ENCODE measurements around the gene ABHD17A.
"Not testable (repeated sequence)": the region's sequence is repeated elsewhere in the genome, so short reads cannot be mapped to it uniquely, and the experiment has no call there.

ABHD17A gene

DNA sequence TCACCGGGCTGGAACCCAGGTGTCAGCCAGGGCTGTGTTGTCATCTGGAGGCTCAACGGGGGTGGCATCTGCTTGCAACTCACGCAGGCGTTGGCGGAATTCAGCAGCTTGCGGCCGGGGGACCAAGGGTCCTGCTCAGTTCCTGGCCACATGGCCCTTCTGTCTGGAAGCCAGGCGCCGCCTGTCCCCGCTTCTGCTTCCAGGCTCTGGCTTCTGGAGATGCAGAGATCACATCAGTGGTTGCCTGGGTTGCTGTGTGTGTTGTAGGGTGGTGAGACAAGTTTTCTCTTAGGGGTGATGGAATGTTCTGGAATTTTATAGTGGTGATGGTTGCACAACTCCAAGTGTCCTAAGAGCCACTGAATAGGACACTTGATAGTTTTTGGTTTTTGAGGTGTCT lies 24.9 kb upstream of the ABHD17A start:
- DNase-seq (ENCODE audit: low read depth in 2 of 2) = no peak

DNA sequence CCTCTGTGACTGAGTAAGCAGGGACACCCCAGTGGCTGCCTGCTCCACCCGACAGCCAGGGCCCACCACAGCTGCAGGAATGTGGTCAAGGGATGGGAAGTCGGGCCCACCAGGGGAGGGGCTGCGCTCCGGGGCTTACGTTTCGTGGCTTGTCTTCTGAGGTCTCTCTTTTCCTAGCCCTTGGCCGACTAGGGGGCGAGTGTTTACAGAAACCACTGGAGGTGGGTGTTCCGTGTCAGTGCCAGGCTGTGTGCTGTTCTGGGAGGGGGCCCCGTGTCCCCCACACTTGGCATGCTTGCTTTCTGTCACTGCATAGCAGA lies 24.4 kb upstream of the ABHD17A start:
- no peak for DNase-seq (ENCODE audit: low read depth in 2 of 2)

DNA sequence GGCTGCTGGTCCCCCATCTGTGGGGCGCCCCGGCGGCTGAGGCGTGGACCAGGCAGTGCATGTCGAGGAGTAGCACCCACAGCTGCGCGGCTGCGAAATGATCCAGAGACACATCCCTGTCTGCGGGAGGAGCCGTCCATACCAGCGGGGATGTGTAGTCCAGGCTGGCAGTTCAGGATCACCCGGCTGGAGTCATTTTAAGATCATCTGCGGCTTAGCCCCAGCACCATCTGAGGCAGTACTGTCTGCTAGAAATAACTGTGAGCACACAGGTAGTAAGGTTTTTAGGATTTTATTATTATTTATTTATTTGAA lies 23.0 kb upstream of the ABHD17A start:
- no peak for DNase-seq (ENCODE audit: low read depth in 2 of 2)

DNA sequence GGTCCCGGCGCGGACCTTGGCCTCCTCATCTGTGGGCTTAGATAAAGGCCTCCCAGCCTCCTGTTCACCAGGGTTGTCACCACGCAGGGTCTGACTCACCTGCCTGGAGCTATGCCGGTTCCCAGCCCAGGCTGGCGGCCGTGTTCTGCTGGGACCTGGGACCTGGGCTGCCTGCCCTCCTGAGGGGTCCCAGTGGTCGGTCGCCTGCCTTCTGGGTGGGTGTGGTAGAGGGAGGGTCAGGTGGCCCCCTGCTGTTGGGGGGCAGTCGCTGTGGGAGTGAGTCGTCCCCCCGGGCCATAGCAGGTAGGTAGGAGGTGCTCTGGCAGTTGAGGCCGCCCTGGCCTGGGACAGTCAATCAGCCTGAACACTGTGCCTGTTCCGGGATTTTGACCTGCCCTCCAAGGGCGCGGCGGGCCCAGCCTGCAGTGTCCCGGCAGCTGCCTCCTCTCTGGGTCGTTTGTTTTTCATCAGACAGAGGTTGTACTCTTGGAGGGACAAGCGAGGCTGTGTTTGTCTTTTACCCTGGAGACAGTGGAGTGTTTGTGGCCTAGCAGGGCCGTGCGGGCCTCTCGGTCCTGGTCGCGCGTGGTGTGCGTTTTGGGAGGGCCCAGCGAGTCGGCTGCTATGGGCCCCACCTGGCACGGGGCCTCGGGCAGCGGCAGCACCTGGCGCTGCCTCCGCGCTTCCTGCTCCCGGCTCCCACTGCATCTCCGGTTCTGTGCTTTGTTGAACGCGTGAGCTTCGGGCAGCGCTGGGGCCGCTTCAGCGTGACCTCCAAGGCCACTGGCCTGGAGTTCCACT lies 22.5 kb upstream of the ABHD17A start:
- no peak for DNase-seq (ENCODE audit: low read depth in 2 of 2)

DNA sequence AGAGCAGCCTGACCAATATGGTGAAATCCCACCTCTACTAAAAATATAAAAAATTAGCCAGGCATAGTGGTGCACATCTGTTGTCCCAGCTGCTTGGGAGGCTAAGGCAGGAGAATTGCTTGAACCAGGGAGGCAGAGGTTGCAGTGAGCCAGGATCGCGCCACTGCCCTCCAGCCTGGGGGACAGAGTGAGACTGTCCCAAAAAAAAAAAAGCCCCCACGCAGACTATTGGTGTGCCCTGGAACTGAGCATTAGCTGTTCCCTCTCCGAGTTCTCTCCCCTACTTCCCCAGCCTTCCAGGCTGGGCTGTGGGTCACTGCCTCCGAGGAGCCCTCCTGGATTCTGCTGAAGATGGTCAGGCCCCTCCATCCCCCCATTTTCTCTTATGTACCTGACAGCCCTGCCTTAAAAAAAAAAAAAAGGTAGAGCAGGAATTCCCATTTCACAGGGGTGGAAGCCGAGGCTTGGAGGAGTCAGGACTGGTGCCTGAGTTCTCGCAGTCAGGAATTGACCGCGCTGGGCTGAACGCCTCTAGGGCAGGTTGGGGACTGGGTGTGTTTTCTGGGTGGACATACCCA lies 21.8 kb upstream of the ABHD17A start:
- DNase-seq (ENCODE audit: low read depth in 2 of 2) = no peak

DNA sequence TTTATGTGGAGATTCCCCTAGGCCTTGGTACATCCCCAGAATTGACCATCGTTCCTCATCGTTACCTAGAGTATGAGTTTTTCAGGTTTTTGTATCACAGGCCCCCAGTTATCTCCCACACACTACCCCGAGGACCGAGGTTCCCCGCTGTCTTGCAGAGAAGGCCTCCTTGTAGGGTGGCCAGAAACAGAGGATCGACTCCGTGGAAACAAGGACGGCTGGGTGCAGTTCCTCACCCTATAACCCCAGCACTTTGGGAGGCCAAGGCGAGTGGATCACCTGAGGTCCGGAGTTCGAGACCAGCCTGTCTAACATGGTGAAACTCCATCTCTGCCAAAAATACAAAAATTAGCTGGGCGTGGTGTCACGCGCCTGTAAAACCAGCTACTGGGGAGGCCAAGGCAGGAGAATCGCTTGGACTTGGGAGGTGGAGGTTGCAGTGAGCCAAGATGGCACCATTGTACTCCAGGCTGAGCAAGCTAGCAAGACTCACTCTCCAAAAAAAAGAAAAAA lies 20.6 kb upstream of the ABHD17A start:
- no peak for DNase-seq (ENCODE audit: low read depth in 2 of 2)

DNA sequence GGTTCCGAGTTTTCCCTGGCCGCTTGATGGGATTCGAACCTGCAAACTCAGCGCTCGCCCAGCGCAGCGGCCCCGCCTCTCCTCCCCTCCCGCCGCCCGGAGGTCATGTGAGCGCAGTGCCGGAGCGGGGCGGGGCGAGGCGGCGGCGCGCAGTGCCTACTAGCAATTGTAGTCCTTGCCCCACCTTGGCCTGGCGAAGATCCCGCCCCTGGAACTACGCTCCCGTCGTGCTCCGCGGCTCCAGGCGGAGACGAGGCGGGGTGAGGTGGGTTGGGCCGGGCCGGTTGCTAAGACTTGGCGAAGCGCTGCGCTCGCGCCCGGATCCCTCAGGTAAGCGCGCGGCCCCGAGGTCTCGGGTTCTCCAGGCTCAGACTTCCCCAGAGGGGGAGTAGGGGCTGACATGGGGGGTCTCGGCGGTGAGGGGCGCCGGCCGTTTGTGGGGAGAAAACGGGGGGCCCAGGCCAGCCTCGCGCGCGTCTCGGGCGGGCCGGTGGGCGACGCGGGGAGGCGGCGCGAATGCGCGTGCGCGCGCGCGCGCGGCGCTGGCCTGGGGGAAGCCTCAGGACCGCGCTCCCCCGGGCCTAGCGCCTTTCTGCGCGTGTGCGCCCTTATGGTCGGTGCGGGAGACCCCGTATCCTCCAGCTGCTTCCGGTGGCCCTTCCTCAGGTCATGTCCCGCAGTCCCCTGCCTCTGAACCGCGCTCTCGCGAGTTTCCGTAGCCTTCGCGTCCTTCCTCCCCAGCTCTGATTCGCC lies 20.0 kb upstream of the ABHD17A start, which contains the start of the genes ADAT3 and SCAMP4:
ADAT3 (plus strand) TSS at position 290 of the 753 bp plus-strand sequence. CDS start 6,649 bp downstream, outside the sequence.
SCAMP4 (plus strand) TSS at position 290 of the 753 bp plus-strand sequence. CDS start 9,621 bp downstream, outside the sequence.
- peak; percentile 97 to 98 for DNase-seq (ENCODE audit: low read depth in 2 of 2)

DNA sequence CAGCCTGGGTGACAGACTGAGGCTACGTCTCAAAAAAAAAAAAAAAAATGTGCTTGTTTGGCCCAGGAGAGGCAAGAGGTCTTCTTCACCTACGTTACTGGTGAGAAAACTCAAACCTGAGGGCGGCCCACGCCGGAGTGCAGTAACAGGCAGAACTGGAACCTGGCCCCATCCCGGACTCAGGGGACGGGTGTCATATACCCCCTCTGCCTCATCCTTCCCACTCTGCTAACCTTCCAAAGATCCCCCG lies 19.5 kb upstream of the ABHD17A start:
- no peak for DNase-seq (ENCODE audit: low read depth in 2 of 2)

DNA sequence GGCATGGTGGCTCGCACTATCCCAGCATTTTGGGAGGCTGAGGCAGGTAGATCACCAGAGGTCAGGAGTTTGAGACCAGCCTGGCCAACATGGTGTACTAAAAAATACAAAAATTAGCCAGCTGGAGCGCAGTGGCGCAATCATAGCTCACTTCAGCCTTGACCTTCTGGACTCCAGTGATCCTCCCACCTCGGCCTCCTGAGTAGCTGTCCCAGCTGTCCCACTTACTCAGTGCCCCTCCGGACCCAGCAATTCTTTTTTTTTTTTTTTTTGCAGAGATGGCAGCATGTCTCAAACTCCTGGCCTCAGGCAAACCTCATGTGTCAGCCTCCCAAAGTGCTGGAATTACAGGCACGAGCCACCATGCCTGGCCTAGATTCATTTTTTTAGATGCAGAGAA lies 17.6 kb upstream of the ABHD17A start:
- DNase-seq (ENCODE audit: low read depth in 2 of 2) = no peak

DNA sequence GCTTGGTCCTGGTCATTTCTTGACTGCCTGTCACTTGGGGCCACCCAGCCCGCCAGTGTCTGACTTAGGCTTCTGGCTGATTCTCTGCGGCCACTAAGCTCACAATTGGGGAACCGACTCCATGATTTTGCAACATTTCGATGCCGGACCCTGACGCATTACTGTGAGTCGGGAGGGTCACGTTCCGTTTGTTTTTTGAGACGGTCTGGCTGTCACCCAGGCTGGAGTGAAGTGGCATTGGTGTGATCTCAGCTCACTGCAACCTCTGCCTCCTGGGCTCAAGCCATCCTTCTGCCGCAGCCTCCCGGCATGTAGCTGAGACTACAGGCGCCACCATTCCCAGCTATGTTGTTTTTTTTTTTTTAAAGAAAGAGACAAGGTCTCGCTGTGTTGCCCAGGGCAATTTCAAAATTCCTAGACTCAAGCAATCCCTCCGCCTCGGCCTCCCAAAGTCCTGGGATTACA lies 16.7 kb upstream of the ABHD17A start:
- no peak for DNase-seq (ENCODE audit: low read depth in 2 of 2)

DNA sequence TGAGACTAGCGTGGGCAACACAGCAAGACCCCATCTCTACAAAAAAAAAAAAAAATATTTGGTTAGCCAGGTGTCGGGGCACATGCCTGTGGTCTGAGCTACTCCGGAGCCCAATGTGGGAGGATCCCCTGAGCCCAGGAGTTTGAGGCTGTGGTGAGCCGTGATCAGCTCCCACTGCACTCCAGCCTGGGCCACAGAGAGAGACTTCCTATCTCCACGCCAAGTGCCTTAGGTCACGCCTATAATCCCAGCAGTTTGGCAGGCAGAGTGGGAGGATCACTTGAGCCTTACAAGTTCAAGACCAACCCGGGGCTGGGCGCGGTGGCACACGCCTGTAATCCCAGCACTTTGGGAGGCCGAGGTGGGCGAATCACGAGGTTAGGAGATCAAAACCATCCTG lies 11.2 kb upstream of the ABHD17A start:
- DNase-seq (ENCODE audit: low read depth in 2 of 2) = no peak

DNA sequence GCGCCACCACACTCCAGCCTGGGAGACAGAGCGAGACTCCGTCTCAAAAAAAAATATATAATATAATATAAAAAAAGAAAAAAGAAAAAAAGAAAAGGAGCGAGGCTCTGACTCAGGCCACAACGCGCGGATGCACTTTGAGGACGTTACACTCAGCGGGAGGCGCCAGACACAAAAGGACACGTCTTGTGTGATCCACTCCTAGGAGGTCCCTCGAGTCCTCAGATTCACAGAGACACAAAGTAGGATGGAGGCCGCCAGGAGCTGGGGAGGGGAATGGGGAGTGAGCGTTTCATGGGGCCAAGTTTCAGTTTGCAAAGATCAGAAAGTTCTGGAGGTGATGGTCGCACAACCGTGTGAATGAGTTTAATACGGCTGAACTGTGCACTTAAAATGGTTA lies 8.5 kb upstream of the ABHD17A start:
- DNase-seq (ENCODE audit: low read depth in 2 of 2) = no peak

DNA sequence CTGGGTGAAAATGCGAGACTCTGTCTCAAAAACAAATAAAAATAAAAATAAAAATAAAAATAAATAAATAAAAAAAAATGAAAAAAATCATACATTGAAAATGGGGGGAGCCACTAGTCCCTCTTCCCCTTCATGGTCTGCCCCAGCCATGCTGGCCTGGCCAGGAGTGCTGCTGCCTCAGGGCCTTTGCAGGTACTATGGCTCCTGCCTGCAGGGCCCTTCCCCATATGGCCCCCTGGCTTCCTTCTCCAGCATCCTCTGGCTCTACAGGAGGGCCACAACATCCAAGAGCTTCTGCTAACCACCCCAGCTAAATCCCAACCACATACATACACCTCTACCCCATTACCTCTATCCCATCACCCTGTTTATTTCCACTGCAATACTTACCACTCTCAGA lies 4.6 kb upstream of the ABHD17A start:
- no peak for DNase-seq (ENCODE audit: low read depth in 2 of 2)

DNA sequence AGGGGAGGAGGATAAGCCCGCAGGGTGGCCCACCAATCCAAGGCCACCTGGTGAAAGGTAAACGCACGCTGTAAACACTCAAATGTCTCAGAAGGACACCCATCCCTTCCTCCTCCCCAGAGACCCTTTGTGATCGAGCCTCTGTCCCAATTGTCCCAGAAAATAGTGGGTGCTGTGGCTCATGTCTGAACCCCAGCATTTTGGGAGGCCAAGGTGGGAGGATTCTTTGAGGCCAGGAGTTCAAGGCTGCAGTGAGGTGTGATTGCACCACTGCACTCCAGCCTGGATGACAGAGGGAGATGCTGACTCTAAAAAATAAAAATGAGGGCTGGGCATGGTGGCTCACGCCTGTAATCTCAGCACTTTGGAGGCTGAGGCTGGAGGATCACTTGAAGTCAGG lies 3.1 kb upstream of the ABHD17A start:
- DNase-seq (ENCODE audit: low read depth in 2 of 2) = no peak

DNA sequence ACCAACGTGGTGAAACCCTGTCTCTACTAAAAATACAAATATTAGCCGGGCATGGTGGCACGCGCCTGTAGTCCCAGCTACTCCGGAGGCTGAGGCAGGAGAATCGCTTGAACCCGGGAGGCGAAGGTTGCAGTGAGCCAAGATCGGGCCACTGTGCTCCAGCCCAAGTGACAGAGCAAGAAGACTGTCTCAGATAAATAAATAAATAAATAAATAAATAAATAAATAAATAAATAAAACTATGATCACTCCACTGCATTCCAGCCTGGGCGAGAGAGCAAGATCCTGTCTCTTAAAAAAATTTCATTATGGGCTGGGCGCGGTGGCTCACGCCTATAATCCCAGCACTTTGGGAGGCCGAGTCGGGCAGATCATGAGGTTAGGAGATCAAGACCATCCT lies 1.1 kb upstream of the ABHD17A start:
- DNase-seq (ENCODE audit: low read depth in 2 of 2) = not testable (repeated sequence)

DNA sequence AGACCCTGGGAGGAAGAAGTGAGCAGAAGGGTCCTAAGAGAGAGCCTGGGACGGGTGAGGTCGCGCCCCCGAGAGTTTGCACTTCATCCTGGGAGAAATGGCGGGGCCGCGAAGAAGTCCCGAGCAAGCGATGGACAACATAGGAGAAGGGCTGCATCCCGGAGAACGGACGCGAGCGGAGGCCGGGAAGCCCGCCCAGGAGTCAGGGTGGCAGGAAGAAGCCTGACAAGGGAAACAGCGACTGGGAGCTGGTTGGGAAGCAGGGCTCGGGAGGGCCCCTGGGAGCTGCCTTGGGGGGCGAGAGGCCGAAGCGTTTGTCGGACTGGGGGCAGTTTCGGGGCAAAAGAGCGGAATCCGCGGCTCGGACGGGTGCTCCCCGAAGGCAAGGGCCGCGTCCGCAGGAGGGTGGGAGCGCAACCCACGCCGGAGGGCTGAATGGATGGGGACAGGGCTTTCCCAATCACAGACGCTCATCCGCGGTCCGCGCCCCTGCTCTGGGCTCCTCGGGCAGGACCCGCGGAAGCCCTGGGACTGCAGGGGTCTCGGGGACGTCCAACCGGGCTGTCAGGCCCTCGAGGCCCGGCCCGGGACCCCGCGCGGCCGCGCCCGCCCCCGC lies 469 bp downstream of the ABHD17A start:
- DNase-seq (ENCODE audit: low read depth in 2 of 2) = no peak

DNA sequence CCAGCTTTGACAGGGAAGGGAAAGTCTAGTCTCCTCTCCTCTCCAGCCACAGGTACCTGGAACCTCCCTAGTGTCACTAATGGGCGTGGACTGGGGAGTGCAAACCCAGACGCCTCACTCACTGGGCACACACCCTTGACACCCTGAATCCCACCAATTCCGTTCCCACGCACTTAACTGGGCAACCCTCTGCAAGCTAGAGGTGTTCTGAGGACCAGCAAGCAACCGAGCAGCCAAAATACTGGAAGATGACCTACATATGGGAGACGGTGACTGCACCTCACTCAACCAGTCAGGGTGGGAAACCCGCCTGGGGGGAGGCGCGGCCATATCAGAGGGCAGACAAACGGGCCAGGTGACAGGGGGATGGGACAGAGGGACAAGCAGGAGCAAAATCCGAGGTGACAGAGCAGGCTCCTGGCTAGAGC lies 991 bp downstream of the ABHD17A start:
- DNase-seq (ENCODE audit: low read depth in 2 of 2) = no peak

DNA sequence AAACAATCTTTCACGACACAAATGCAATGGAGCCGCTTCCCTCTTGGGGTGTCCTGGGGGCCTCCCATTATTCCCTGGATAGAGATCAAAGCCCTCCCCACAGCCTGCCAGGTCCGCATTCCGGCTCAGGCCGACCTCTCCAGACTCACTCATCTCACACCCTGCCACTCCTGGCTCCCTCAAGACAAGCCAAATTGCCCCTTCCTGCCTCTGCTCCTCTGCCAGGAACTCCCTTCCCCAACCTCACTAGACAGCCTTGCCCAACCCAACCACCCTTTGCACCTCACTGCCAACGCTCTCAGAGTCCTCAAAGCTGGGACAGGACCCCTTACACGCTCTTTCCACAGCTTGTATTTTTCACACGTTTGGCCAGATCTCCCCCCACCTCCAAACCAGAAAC lies 1.5 kb downstream of the ABHD17A start:
- DNase-seq (ENCODE audit: low read depth in 2 of 2) = no peak

DNA sequence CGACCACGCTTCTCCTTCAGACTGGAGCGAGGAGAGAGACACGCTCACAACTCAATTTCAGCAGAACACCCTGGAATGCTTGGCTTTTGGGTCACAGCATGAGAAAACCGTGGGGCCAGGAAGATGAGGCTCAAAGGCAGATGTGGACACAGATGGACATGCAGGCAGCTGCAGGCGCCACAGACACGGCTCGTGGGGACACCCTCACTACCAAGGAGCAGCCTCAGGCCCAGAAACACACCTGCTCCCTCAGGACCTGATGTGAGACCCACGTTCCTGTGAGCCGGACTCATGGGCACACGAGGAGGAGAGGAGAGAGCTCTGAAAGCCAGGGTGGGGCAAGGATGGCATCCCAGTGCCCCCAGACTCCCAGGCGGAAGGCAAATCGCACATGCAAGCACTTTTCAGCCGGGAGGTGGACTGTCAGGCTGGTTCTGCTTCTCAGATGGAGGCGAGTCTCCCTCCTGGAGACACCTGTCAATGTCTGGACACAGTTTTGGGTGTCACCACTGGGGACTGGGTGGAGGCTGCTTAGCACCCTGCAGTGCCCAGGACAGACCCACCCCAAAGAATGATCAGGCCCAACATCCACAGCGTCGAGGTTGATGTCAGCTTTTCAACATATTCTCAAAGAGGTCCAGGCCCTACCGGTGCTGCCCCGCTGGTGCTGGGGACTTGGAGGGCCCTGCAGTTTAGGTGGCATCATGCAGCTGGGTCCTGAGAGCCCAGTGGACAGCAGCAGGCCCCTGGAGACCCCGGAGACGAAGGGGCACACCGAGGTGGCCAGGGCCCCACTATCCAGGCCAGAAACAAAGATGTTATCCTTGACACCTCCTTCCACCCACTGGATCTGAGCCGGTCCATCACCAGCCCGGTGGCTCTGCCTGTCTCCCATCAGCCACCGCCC lies 2.3 kb downstream of the ABHD17A start:
- no peak for DNase-seq (ENCODE audit: low read depth in 2 of 2)

DNA sequence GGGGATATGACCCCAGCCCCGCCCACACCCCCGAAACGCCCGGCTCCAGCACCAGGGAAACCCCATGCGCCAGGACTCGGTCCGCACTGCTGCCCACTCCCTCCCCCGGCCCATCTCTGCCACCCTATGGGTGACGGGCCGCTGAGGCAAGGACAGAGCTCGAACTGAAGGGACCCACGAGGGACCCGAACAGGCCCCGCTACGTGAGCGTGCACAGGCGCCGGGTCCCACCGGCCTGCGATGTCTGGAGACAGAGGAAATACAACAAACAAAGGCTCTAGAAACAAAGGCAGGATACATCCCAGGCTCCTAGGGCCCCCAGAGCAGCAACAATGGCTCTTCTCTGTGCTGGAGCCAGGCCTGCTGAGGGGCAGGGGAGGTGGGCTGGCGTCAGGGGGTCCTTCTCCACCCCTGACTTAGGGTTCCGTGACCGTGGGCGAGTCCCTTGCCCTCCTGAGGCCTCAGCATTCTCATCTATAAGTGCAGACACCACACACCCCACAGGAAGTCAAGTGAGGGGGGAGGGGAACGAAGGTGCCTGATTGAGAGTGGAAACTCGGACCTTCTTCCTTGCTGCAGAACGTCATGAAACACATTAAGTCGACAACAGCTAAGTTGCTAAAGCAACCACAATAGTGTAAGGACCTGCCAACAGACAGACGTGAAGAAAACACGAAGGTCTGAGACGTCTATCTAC lies 3.1 kb downstream of the ABHD17A start:
- DNase-seq (ENCODE audit: low read depth in 2 of 2) = no peak
